SK-N-SH (cell line): Measurements from ENCODE around the gene CNIH3. TPM values are rescaled to one million over a fixed set of nuclear protein-coding genes. Genes with fewer than 3 reads are reported as not detected.

ENCODE experiments used
- CTCF ChIA-PET: fragments of 300-600, 350-600 bp; formaldehyde crosslinking; extraction: SDS; loops from one replicate; lab custom pipeline; 2021; lab: Yijun Ruan, JAX
- POLR2A ChIA-PET: fragments of 350-600 bp; sonication (Branson Sonifier 250); formaldehyde crosslinking; extraction: SDS; loops from one replicate; lab custom pipeline; 2020; ENCODE audit warnings: antibody characterized with exemption, inconsistent platforms; lab: Yijun Ruan, JAX
- DNase-seq: peaks from one replicate; pipeline ENCODE4 v3.0.0; 2012
- H2AFZ ChIP-seq: fragments of 200-600 bp; sonication (generic); 2 replicates; pipeline ENCODE4 v1.8.1; 2016; ENCODE audit warnings: antibody characterized with exemption, mild to moderate bottlenecking, low read depth
- H3F3A ChIP-seq: fragments of 200-600 bp; sonication (generic); replicated peaks from 2 replicates; pipeline ENCODE3; 2016; ENCODE audit warnings: antibody characterized with exemption, mild to moderate bottlenecking; ENCODE audit not compliant: insufficient read depth
- H3K27ac ChIP-seq, 2 experiments: fragments of 200-500 bp in 1 of 2; fragments of 200-600 bp in 1 of 2; sonication (Bioruptor generic) in 1 of 2; sonication (generic), shearing (Covaris generic) in 1 of 2; 2 replicates each; pipeline versions ENCODE4 v1.5.1 to v1.6.1; 2014 to 2016; ENCODE audit warnings: low read depth in 2 of 2, inconsistent platforms in 1 of 2, low read length in 1 of 2, mild to moderate bottlenecking in 1 of 2, mixed read lengths in 1 of 2
- H3K27me3 ChIP-seq: fragments of 200-600 bp; sonication (generic), shearing (Covaris generic); 2 replicates; pipeline ENCODE4 v1.6.1; 2016; ENCODE audit warnings: mixed run types; ENCODE audit not compliant: insufficient read depth
- H3K36me3 ChIP-seq, 2 experiments: fragments of 200-500 bp in 1 of 2; fragments of 200-600 bp in 1 of 2; sonication (Bioruptor generic) in 1 of 2; sonication (generic) in 1 of 2; replicated peaks in 1 of 2; 2 replicates each; pipeline versions ENCODE3 to v1.5.1; 2014 to 2016; ENCODE audit warnings: low read length in 1 of 2, mild to moderate bottlenecking in 1 of 2; ENCODE audit not compliant: insufficient read depth in 2 of 2, control insufficient read depth in 1 of 2
- H3K4me1 ChIP-seq, 2 experiments: fragments of 200-500 bp in 1 of 2; fragments of 200-600 bp in 1 of 2; sonication (Bioruptor generic) in 1 of 2; sonication (generic), shearing (Covaris generic) in 1 of 2; 2 replicates each; pipeline versions ENCODE4 v1.5.1 to v1.6.1; 2014 to 2016; ENCODE audit warnings: low read depth in 1 of 2, low read length in 1 of 2, mixed run types in 1 of 2; ENCODE audit not compliant: insufficient read depth in 2 of 2, control insufficient read depth in 1 of 2
- H3K4me2 ChIP-seq: fragments of 200-600 bp; sonication (generic), shearing (Covaris generic); 2 replicates; pipeline ENCODE4 v1.6.1; 2017; ENCODE audit warnings: mixed run types
- H3K4me3 ChIP-seq, 2 experiments: fragments of 200-500 bp in 1 of 2; fragments of 200-600 bp in 1 of 2; sonication (Bioruptor generic) in 1 of 2; sonication (generic), shearing (Covaris generic) in 1 of 2; 2 replicates each; pipeline versions ENCODE4 v1.5.1 to v1.8.1; 2014 to 2016; ENCODE audit warnings: low read depth in 2 of 2, inconsistent platforms in 1 of 2, low read length in 1 of 2, mild to moderate bottlenecking in 1 of 2, mixed read lengths in 1 of 2, moderate library complexity in 1 of 2
- H3K79me2 ChIP-seq: fragments of 200-600 bp; sonication (generic); 2 replicates; pipeline ENCODE4 v1.8.1; 2017; ENCODE audit warnings: mild to moderate bottlenecking; ENCODE audit not compliant: insufficient read depth
- H3K9ac ChIP-seq: fragments of 200-600 bp; sonication (generic); 2 replicates; pipeline ENCODE4 v1.6.1; 2017; ENCODE audit warnings: mixed run types
- H3K9me2 ChIP-seq: fragments of 200-600 bp; sonication (generic); 2 replicates; pipeline ENCODE4 v1.6.1; 2017; ENCODE audit warnings: mixed run types
- H3K9me3 ChIP-seq: fragments of 200-600 bp; sonication (generic); 2 replicates; pipeline ENCODE4 v1.6.1; 2017; ENCODE audit warnings: mixed run types, mild to moderate bottlenecking, moderate library complexity
- H4K20me1 ChIP-seq: fragments of 200-600 bp; sonication (generic); 2 replicates; pipeline ENCODE4 v1.6.1; 2017; ENCODE audit warnings: mild to moderate bottlenecking, mixed run types; ENCODE audit not compliant: insufficient read depth
- CHD2 ChIP-seq: fragments of 150-350 bp; IDR thresholded peaks from 2 replicates; pipeline ENCODE4 v1.6.1; 2018; ENCODE audit warnings: low read length; ENCODE audit not compliant: partially characterized antibody
- CTCF ChIP-seq: fragments of 200-600 bp; sonication (generic); IDR thresholded peaks from 2 replicates; pipeline ENCODE4 v1.6.1; 2017; ENCODE audit warnings: antibody characterized with exemption, mild to moderate bottlenecking, moderate library complexity
- FOXM1 ChIP-seq: IDR thresholded peaks from 2 replicates; pipeline ENCODE4 v1.4.0; 2012; ENCODE audit warnings: low read depth, mild to moderate bottlenecking
- IRF3 ChIP-seq: fragments of 150-350 bp; IDR thresholded peaks from 2 replicates; pipeline ENCODE4 v1.6.1; 2016; ENCODE audit warnings: mild to moderate bottlenecking, low read depth, low read length
- MAX ChIP-seq: IDR thresholded peaks from 2 replicates; pipeline ENCODE4 v1.4.0; 2012; ENCODE audit warnings: low read depth
- MEF2A ChIP-seq: IDR thresholded peaks from 2 replicates; pipeline ENCODE4 v1.4.0; 2012; ENCODE audit warnings: low read depth, borderline replicate concordance
- MXI1 ChIP-seq: IDR thresholded peaks from 2 replicates; pipeline ENCODE4 v1.6.1; 2012; ENCODE audit warnings: mild to moderate bottlenecking, low read depth, low read length, improper control_type of control experiment
- NFIC ChIP-seq: IDR thresholded peaks from 2 replicates; pipeline ENCODE4 v1.4.0; 2012; ENCODE audit warnings: borderline replicate concordance
- NRF1 ChIP-seq: IDR thresholded peaks from 2 replicates; pipeline ENCODE4 v1.6.1; 2012; ENCODE audit warnings: low read depth, mild to moderate bottlenecking, low read length
- POLR2AphosphoS5 ChIP-seq: IDR thresholded peaks from 2 replicates; pipeline ENCODE4 v1.6.1; 2012; ENCODE audit warnings: low read depth, low read length
- RAD21 ChIP-seq: IDR thresholded peaks from 2 replicates; pipeline ENCODE4 v1.6.1; 2012; ENCODE audit warnings: mild to moderate bottlenecking, low read length
- RCOR1 ChIP-seq: fragments of 150-350 bp; IDR thresholded peaks from 2 replicates; pipeline ENCODE4 v1.6.1; 2017; ENCODE audit warnings: antibody characterized with exemption, low read length
- SIN3A ChIP-seq: IDR thresholded peaks from 2 replicates; pipeline ENCODE4 v1.6.1; 2012; ENCODE audit warnings: low read depth, mild to moderate bottlenecking, low read length, moderate library complexity, borderline replicate concordance
- TAF1 ChIP-seq: IDR thresholded peaks from 2 replicates; pipeline ENCODE4 v1.6.1; 2012; ENCODE audit warnings: low read depth, mild to moderate bottlenecking, low read length, moderate library complexity, borderline replicate concordance
- TCF12 ChIP-seq: IDR thresholded peaks from 2 replicates; pipeline ENCODE4 v1.4.0; 2012
- TEAD4 ChIP-seq: IDR thresholded peaks from 2 replicates; pipeline ENCODE4 v1.4.0; 2012; ENCODE audit warnings: mild to moderate bottlenecking, borderline replicate concordance; ENCODE audit not compliant: insufficient read depth
- YY1 ChIP-seq: IDR thresholded peaks from 2 replicates; pipeline ENCODE4 v1.4.0; 2012; ENCODE audit warnings: low read depth, mild to moderate bottlenecking
- ZBTB33 ChIP-seq: IDR thresholded peaks from 2 replicates; pipeline ENCODE4 v1.4.0; 2012; ENCODE audit warnings: low read depth, borderline replicate concordance
- WGBS: methylation state at CpG from one replicate; pipeline ENCODE4 v1.1.6; 2017; ENCODE audit warnings: low lambda C conversion rate; 5-methylcytosine and 5-hydroxymethylcytosine counted together
- polyA plus RNA-seq, 3 experiments: library from polyadenylated mRNA; depleted of rRNA; stranded (reverse); fragments of >200 nt; gene quantifications; 2 replicates each; pipeline ENCODE4 v1.2.3, GENCODE V29; 2012

Gene CNIH3
- polyA plus RNA-seq, 1 of the 3 experiments (the other 2 are of a cell fraction): 18.8 TPM

- Histone ChIP-seq H2AFZ (no peak overlapping the region), H3F3A (no peaks in the 10 kb centered on the region), H3K36me3 (peaks cover 0 to 3% of the 10 kb centered on the region in 2 experiments), H3K9me2 (no peaks in the 10 kb centered on the region), H3K27me3 (no peaks in the 10 kb centered on the region), H3K4me3 (no peak overlapping the region), H3K9ac (no peak overlapping the region), H3K79me2 (no peaks in the 10 kb centered on the region; the same call in 1 of the 2 replicates), H4K20me1 (peaks cover 4% of the 10 kb centered on the region; the same call in 1 of the 2 replicates), H3K9me3 (no peaks in the 10 kb centered on the region), H3K4me1 (peaks cover 0 to 32% of the 10 kb centered on the region in 2 experiments; a peak in 2 of 4 replicates), H3K4me2 (no peak overlapping the region), H3K27ac (no peak overlapping the region; a peak in 1 of 4 replicates)
- TF ChIP-seq TEAD4 (no peak), RAD21 (no peak), NRF1 (no peak), YY1 (no peak), IRF3 (no peak), RCOR1 (no peak), TCF12 (no peak), MXI1 (no peak), SIN3A (no peak), MEF2A (no peak), TAF1 (no peak), NFIC (no peak), MAX (no peak), CHD2 (no peak), ZBTB33 (no peak), FOXM1 (no peak), POLR2AphosphoS5 (no peak), CTCF (no peak)
- ChIA-PET POLR2A (no interaction called here), CTCF (interaction anchor here (1.2 kb wide), 1 partner anchor 29 kb away, joined by 4 read pairs; no protein-coding TSS in a partner anchor)
- WGBS: 82% methylated on average over 4 of the region's 4 CpGs
- DNase-seq: no peak
Observed at GRCh38 chr1:224673141-224673540, 57.0 kb downstream of the CNIH3 start.
